GM23248 (cell line): ENCODE measurements around the gene STX18. TPM values are rescaled to one million over a fixed set of nuclear protein-coding genes. Genes with fewer than 3 reads are reported as not detected.

Source experiments
- DNase-seq: peaks from one replicate; pipeline ENCODE4 v3.0.0-alpha.2; 2015
- H2AFZ ChIP-seq: fragments of 200-600 bp; sonication (generic); 2 replicates; pipeline ENCODE4 v1.6.1; 2016; ENCODE audit warnings: antibody characterized with exemption
- H3F3A ChIP-seq: fragments of 200-600 bp; sonication (generic); 2 replicates; pipeline ENCODE4 v1.6.1; 2016; ENCODE audit warnings: mild to moderate bottlenecking, antibody characterized with exemption, mixed run types; ENCODE audit not compliant: insufficient read depth
- H3K27ac ChIP-seq: fragments of 200-600 bp; sonication (generic); 2 replicates; pipeline ENCODE4 v1.5.1; 2016; ENCODE audit warnings: mild to moderate bottlenecking
- H3K27me3 ChIP-seq: fragments of 200-600 bp; sonication (generic); replicated peaks from 2 replicates; pipeline ENCODE4 v1.6.1; 2016; ENCODE audit warnings: mild to moderate bottlenecking; ENCODE audit not compliant: insufficient read depth
- H3K36me3 ChIP-seq: fragments of 200-600 bp; sonication (generic); 2 replicates; pipeline ENCODE4 v1.6.1; 2016; ENCODE audit warnings: low read depth, mild to moderate bottlenecking
- H3K4me1 ChIP-seq: fragments of 200-600 bp; sonication (generic); 2 replicates; pipeline ENCODE4 v1.6.1; 2016; ENCODE audit warnings: mild to moderate bottlenecking; ENCODE audit not compliant: insufficient read depth
- H3K4me2 ChIP-seq: fragments of 200-600 bp; sonication (generic); one replicate; pipeline ENCODE4 v1.6.1; 2016; ENCODE audit warnings: mild to moderate bottlenecking; ENCODE audit not compliant: unreplicated experiment
- H3K4me3 ChIP-seq: fragments of 200-600 bp; sonication (generic); 2 replicates; pipeline ENCODE4 v1.5.1; 2016; ENCODE audit warnings: mild to moderate bottlenecking
- H3K79me2 ChIP-seq: fragments of 200-600 bp; sonication (generic); 2 replicates; pipeline ENCODE4 v1.6.1; 2016; ENCODE audit warnings: mild to moderate bottlenecking; ENCODE audit not compliant: insufficient read depth
- H3K9ac ChIP-seq: fragments of 200-600 bp; sonication (generic); 2 replicates; pipeline ENCODE4 v1.6.1; 2016; ENCODE audit warnings: mild to moderate bottlenecking
- H3K9me2 ChIP-seq: fragments of 200-600 bp; sonication (generic); 2 replicates; pipeline ENCODE4 v1.6.1; 2016; ENCODE audit warnings: mixed run types, mild to moderate bottlenecking, moderate library complexity; ENCODE audit not compliant: insufficient read depth
- H3K9me3 ChIP-seq: fragments of 200-600 bp; sonication (generic); one replicate; pipeline ENCODE4 v1.6.1; 2017; ENCODE audit warnings: low read depth
- H4K20me1 ChIP-seq: fragments of 200-600 bp; sonication (generic); 2 replicates; pipeline ENCODE4 v1.6.0; 2016; ENCODE audit not compliant: insufficient read depth
- EZH2 ChIP-seq: fragments of 200-600 bp; sonication (generic); IDR thresholded peaks from 2 replicates; pipeline ENCODE4 v1.6.1; 2018; ENCODE audit warnings: antibody characterized with exemption, mild to moderate bottlenecking; ENCODE audit not compliant: insufficient read depth, poor library complexity, severe bottlenecking
- EZH2phosphoT487 ChIP-seq: fragments of 200-600 bp; sonication (generic); IDR thresholded peaks from 2 replicates; pipeline ENCODE4 v1.6.1; 2018; ENCODE audit warnings: antibody characterized with exemption, moderate library complexity, mild to moderate bottlenecking, low read depth; ENCODE audit not compliant: insufficient read depth
- WGBS, 2 experiments: methylation state at CpG; one replicate each; pipeline ENCODE4 v1.1.6; 2015 to 2017; ENCODE audit warnings: low lambda C conversion rate in 2 of 2, low coverage in 1 of 2; ENCODE audit errors: missing lambda C conversion rate in 2 of 2; 5-methylcytosine and 5-hydroxymethylcytosine counted together
- in situ Hi-C: fragments of 300-500 bp; cut with MboI; formaldehyde crosslinking; loops from 2 replicates; pipeline ENCODE4 v1.15.0; 2020
- polyA plus RNA-seq: library from polyadenylated mRNA; unstranded; fragments of >200 nt; fragmentation: Nextera tagmentation; extraction: Ambion mirVana; gene quantifications from 2 replicates; pipeline ENCODE4 v1.2.1, GENCODE V29; 2016
- total RNA-seq: library from RNA; depleted of rRNA; stranded (reverse); fragments of >200 nt; shearing (Covaris generic); gene quantifications from 2 replicates; pipeline ENCODE4 v1.2.3, GENCODE V29; 2014

Gene STX18
- total and polyA plus RNA-seq, 2 experiments from 2014 or later, result 39.2 to 42.6 TPM

DNA sequence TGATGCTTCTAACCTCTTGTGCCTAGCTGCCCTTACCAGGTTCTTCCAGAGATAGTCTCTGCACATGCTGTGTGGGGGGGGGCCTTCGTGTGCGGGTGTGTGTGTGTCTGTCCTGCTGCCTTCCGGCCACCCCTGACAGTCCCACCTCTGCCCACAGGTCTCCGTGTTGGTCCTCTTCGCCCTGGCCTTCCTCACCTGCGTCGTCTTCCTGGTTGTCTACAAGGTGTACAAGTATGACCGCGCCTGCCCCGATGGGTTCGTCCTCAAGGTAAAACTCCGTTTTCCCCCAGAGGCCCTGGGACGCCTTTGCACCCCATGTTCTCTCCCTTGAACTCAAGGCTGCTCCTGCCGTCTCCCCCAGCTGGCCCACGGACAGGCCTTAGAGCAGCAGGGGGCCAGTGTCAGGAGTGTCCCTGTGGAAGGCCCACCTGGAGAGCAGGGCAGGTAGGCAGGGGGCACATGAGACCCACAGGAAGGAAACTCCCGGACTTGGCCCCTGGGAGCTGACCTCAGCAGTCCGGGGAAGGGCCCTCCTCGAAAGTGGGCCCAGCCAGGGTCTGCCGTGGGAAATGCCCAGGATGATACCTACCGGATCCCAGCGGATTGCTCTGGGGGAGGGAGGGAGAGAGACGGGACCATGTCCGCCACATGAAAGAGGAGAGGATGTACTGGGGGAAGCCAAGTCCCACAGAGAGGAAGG, 132.3 kb downstream of the STX18 start:
- no peak overlapping the region for H3K9ac ChIP-seq
- TF ChIP-seq EZH2 (no peak), EZH2phosphoT487 (no peak)
- in situ Hi-C loops, result no loop called here
- H3K4me3 ChIP-seq, result no peak overlapping the region
- H3K36me3 ChIP-seq, result no peaks in the 10 kb centered on the region
- H3K4me1 ChIP-seq, result no peaks in the 10 kb centered on the region
- no peaks in the 10 kb centered on the region for H3K9me3 ChIP-seq
- no peaks in the 10 kb centered on the region for H3K79me2 ChIP-seq
- H3K27me3 ChIP-seq, result peaks cover 8% of the 10 kb centered on the region; the same call in 1 of the 2 replicates
- 68 to 71% methylated on average over 19 to 23 of the region's 23 CpGs for WGBS, 2 experiments
- H4K20me1 ChIP-seq, result no peaks in the 10 kb centered on the region
- no peak overlapping the region for H2AFZ ChIP-seq
- no peak overlapping the region for H3K27ac ChIP-seq
- no peaks in the 10 kb centered on the region for H3F3A ChIP-seq
- H3K4me2 ChIP-seq, result no peak overlapping the region
- H3K9me2 ChIP-seq, result no peaks in the 10 kb centered on the region
- DNase-seq, result no peak

DNA sequence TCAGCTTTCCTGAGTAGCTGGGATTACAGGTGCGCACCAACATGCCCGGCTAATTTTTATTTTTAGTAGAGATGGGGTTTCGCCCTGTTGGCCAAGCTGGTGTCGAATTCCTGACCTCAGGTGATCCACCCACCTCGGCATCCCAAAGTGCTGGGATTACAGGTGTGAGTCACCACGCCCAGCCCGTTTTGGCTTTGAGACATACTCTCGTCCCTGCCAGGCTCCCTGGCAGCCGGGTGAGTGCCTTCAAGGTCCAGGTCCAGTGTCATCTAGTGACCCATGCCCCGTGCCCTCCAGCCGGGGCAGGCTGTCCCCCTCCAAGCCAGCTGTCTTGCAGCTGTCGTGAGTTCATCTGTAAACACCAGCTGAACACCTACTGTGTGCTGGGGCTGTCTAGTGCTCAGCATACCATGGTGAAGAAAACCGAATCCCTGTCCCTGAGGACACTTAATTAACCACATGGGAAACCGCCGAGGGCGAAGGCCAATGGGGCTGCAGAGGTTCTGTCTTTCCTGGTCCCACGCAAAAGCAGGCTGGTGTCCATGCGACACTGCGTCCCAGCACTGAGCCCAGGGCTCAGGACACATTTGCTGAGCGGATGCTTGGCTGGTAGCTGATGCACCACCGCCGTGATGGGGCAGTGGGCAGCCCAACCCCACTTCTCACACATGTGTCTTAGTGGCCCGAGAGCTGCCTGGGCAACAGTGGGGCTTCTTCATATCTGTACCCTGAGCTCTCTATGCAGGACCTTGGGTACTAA, 133.1 kb downstream of the STX18 start:
- no peak for DNase-seq
- no peaks in the 10 kb centered on the region for H3K36me3 ChIP-seq
- H3F3A ChIP-seq, result no peaks in the 10 kb centered on the region
- H3K27me3 ChIP-seq, result peaks cover 16% of the 10 kb centered on the region; the same call in 1 of the 2 replicates
- no peak overlapping the region for H3K9ac ChIP-seq
- no peak overlapping the region for H3K4me3 ChIP-seq
- WGBS, 2 experiments, result 50 to 53% methylated on average over 23 of the region's 23 CpGs
- no peaks in the 10 kb centered on the region for H3K9me2 ChIP-seq
- no peak overlapping the region for H3K27ac ChIP-seq
- no peaks in the 10 kb centered on the region for H4K20me1 ChIP-seq
- in situ Hi-C loops, result no loop called here
- H3K79me2 ChIP-seq, result no peaks in the 10 kb centered on the region
- TF ChIP-seq EZH2, result no peak
- no peak for TF ChIP-seq EZH2phosphoT487
- H3K4me1 ChIP-seq, result no peaks in the 10 kb centered on the region
- H2AFZ ChIP-seq, result no peak overlapping the region
- no peak overlapping the region for H3K4me2 ChIP-seq
- H3K9me3 ChIP-seq, result no peaks in the 10 kb centered on the region

DNA sequence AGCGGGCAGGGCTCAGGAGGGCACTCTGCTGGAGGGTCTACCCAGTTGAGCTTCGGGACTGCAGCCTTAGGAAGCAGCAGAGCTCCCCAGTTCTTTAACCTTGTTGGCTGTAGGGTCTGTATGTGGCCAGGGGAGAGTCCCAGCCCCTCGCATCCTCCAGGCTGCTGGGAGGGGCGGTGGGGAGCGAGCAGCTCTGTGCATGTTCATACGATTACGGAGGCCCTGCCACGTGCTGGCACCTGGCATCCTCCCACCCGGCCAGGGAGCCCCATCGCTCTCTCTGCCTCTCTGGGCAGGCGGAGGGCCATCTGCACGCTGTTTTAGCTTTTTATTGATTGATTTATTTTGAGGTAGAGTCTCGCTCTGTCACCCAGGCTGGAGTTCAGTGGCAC, 133.7 kb downstream of the STX18 start:
- Histone ChIP-seq H3K4me1 (no peaks in the 10 kb centered on the region), H3K79me2 (no peaks in the 10 kb centered on the region), H3K9me2 (no peaks in the 10 kb centered on the region), H3K9ac (no peak overlapping the region), H3K36me3 (no peaks in the 10 kb centered on the region), H3K9me3 (no peaks in the 10 kb centered on the region), H3F3A (no peaks in the 10 kb centered on the region), H2AFZ (no peak overlapping the region), H3K4me2 (no peak overlapping the region), H3K27ac (no peak overlapping the region), H3K27me3 (peaks cover 16% of the 10 kb centered on the region; the same call in 1 of the 2 replicates), H4K20me1 (no peaks in the 10 kb centered on the region), H3K4me3 (no peak overlapping the region)
- 22 to 24% methylated on average over 13 of the region's 13 CpGs for WGBS, 2 experiments
- no peak for TF ChIP-seq EZH2
- no peak for TF ChIP-seq EZH2phosphoT487
- no peak for DNase-seq
- in situ Hi-C loops, result no loop called here

DNA sequence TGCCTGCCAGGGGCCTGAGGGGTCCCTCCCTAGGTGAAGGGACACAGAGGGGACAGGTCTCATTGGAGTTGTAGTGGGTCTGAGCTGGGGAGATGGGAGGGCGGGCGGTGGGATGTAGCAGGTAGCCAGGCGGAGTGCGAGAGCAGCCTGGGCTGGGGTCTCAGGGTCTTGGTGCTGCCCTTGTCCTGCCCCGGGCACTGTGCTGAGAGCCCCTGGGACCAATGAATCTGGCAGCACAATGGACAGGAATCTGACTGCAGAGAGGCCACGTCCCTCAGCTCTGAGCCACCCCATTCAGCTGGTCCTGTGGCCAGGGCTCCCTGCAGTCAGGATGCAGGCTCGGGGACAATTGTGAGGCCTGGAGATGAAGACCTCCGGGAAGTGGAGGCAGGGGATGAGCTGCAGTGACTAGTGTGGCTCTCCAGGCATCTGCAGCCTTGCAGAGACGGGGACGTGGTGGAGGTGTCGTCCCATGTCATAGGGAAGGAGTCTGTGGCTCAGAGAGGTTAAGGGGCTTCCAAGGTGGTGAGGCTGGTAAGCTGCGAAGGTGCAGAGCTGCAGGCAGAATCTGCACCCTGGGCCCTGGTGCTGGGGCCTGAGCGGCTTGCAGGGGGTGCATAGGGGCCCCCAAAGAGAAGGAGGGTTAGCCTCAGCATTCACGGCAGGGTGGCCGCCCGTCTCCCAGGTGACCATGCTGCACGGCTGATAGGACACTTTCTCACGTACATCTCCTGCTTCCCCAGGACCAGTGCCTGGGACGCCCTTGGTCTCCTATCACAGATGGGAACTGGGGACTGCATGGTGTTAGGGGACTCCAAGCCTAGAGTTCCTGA, 134.3 kb downstream of the STX18 start:
- H3K9ac ChIP-seq, result no peak overlapping the region
- no peak for DNase-seq
- TF ChIP-seq EZH2 (no peak), EZH2phosphoT487 (no peak)
- WGBS, 2 experiments, result 45% methylated on average over 18 to 19 of the region's 19 CpGs
- peaks cover 16% of the 10 kb centered on the region; the same call in 1 of the 2 replicates for H3K27me3 ChIP-seq
- H3K36me3 ChIP-seq, result no peaks in the 10 kb centered on the region
- no peaks in the 10 kb centered on the region for H3K9me2 ChIP-seq
- no peaks in the 10 kb centered on the region for H4K20me1 ChIP-seq
- no peak overlapping the region for H3K4me3 ChIP-seq
- no peaks in the 10 kb centered on the region for H3K9me3 ChIP-seq
- in situ Hi-C loops, result no loop called here
- no peak overlapping the region for H2AFZ ChIP-seq
- no peaks in the 10 kb centered on the region for H3F3A ChIP-seq
- no peaks in the 10 kb centered on the region for H3K79me2 ChIP-seq
- no peak overlapping the region for H3K27ac ChIP-seq
- no peaks in the 10 kb centered on the region for H3K4me1 ChIP-seq
- no peak overlapping the region for H3K4me2 ChIP-seq
